Activated CD4-positive, alpha-beta T cell treated with anti-CD3 and anti-CD28 coated beads, Interleukin-10, Interleukin-2, amounts not matched to agents 100 ng/mL and 50 ng/mL, durations not matched to agents 16 hours and 8 hours (primary cell): ENCODE results near the gene UQCR10.
A peak's percentile ranks its signal among the peaks of the same experiment; 100 is the strongest.
"Not testable (repeated sequence)": the region's sequence is repeated elsewhere in the genome, so short reads cannot be mapped to it uniquely, and the experiment has no call there.

Experiments used
- DNase-seq: peaks from one replicate; pipeline ENCODE4 v3.0.0-alpha.2; 2020

UQCR10 gene

DNA sequence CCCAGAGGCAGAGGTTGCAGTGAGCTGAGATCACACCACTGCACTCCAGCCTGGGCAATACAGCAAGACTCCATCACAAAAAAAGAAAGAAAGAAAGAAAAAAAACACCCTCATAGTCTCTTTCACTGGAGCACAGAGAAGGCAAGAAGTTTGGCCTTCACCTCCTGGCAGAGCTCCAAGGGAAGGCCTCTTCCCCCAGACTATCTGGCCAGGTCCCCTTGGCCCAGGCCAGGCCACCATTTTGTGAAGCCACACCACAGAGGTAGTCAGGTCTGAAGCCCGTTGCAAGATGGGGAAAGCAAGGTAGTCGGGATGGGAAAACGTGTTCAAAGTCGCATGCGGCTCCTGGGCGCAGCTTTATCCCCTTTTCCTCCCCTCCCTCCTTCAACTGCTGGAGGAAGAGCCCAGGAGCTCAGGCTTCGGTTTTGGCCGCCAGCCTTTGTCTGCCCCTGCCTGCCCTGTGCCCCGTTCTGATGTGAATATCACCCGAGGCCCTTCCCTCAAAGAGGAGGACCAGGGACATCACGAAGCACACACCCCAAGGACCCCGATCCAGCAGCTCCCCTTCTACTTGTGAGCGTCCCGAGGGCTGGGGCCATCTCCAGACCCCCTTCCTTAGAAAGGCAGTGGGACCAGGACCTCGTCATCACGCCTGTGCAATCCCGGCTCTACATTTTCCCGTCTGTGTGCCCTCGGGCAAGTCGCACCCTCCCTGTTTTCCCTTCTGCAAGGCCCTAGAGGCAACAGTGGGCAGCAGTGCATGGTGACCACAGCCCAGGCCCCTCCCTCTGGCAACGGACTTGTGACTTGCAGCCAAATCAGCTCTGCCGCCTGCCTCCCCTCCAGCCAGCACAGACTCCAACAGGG, 29.7 kb upstream of the UQCR10 start:
- no peak for DNase-seq

DNA sequence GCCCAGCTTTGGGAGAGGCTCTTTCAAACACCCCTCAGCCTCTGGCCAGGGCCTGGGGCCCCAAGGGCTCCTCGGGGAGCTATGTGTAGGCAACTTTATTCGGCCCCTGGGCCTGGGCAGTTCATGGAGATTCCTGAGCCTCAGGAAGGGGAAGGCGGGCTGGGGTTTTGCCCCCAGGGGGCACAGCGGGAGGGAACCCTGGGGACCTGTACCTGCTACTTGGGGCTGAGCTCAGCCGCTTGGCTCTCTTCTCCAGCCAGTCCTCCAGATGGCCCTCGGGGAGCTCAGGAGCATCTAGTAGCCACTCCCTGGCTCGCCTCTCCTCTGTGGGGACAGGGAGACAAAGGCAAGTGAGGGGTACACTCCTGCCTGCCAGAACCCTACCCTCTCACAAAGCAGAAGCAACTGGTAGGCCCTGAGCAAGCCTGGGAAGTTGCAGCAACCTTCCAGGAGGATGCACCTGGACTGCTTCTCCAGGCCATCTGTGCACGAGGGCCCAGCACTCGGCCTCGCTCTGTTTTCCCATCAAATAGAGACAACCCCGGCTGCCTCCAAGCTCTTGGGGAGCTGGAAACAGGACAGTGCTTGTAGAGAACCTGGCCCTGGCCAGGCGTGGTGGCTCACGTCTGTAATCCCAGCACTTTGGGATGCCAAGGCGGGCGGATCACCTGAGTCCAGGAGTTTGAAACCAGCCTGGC, 28.9 kb upstream of the UQCR10 start:
- no peak for DNase-seq

DNA sequence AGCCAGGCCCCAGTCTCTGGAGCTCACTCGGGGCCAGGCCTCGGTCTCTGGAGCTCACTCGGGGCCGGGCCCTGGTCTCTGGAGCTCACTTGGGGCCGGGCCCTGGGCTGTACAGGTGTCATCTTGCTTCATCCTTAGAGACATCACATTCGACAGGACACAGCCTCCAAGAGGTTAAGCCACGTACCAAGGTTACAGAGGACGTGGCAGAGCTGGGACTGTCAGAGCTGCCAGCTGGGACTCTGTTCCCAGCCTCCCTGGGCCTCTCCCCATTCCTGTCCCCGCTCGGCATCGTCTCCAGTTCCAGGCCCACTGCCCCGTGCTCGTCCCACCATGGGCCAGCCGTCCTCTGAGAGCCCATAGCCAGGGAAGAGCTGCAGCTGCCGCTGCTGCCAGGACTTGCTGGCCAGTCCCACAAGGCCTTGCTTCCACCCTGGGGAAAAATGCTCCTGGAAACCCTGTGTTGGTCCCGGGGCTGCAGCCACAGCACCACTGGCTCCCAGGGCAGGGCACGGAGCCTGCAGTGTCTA, 27.8 kb upstream of the UQCR10 start:
- DNase-seq = no peak

GRCh38 chr22:29740216-29740615, 27.0 kb upstream of the UQCR10 start:
- DNase-seq = no peak

DNA sequence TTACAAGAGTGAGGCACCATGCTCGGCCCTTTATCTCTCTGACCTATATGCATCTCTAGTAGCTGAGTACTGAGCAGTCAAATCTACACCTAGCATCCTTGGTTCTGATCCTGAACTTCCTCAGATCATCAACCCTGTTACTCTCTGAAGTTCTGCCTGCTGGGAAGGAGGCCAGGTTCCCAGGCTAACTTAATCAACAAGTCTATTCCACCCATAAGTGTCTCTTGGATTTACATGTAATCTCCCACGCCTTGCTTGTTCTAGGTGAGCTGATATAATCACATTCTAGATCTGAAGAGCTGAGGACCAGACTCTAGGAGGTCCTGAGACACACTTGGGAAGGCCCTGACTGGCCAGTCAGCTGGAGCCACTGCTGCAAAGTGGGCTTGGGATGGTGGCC, 25.2 kb upstream of the UQCR10 start:
- DNase-seq = no peak

DNA sequence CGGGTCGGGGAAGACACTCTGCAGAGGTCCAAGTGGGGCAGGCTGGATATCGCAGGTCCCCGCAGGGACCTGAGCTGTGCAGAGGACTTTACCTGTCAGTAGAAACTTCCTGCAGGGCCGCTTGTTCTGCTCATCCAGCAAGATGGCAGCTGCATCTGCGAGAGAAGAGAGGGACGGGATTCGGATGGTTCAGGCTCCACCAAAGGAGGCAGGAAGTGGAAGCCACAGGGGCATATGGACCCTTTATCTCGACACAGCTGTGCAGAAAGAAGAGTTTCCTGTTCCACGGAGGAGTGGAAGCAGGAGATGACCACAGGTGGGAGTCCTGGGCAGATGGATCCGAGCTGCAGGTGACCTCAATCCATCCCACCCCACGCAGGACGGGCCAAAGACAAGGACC, 24.8 kb upstream of the UQCR10 start:
- DNase-seq = no peak

- no peak for DNase-seq
Observed at GRCh38 chr22:29744902-29745301, 22.3 kb upstream of the UQCR10 start.

- DNase-seq = no peak
Observed at GRCh38 chr22:29747832-29748231, 19.3 kb upstream of the UQCR10 start.

- DNase-seq = no peak
Observed at GRCh38 chr22:29748248-29748893, 18.8 kb upstream of the UQCR10 start.

DNA sequence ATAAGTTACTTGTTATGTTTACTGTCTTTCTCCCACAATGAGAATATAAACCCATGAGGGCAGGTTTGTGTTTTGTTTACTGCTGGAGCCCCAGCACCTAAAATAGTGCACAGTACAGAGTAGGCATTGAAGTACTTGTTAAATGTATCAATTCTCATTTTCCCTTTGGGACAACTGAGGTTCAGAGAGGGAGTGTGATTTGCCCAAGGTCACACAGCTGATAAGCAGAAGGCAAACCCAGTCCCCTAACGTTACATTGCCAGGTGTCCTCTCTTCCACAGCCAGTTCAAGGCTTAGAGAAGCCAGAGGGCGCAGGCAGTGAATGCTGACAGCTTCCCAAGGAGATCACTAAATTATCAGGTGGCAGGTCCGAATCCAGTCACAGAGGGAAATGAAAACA, 17.1 kb upstream of the UQCR10 start:
- no peak for DNase-seq

DNA sequence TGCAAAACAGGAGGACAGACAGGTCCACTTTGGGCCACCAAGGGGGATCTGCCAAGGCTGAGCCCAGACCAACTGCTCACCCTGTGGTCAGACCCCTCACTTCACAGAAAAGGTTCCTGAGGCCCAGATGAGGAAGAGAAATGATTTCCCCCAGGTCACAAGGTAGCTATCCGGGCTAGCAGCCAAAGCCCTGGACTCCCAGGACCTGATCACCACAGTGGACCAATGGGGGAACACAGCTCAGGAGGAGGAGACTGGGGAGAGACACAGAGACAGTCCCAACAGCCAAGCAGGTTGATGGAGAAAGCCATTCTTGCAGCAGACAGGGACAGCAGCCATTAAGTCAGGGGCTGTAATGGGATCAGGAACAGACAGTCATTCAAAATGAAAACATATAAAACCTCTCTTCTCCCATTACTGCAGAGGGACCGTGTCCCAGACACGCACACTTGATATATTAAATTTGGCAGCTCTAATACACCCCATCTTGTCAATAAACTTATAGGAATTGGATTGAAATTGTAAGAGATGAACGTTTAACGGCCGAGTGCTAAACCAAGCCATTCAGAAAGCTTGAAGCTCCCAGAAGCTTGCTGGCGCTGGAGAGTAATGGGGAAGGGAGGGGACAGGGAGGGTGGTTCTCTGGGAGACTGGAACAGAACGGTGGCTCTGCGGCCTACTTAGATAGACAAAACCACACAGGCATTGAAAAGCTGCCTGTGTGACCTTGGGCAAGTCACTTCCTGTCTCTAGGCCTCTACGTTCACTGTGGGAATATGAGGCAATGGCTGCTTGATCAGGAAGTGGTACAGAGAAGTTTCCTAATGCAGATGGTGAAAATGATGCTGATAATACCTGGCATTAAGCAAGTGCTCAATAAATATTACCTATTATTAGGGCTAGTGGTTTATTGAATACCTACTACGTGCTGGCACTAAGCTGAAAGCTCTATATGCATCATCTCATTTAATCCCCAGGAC, 16.3 kb upstream of the UQCR10 start:
- DNase-seq = peak; percentile 63

- no peak for DNase-seq
Observed at GRCh38 chr22:29751669-29752068, 15.5 kb upstream of the UQCR10 start.

DNA sequence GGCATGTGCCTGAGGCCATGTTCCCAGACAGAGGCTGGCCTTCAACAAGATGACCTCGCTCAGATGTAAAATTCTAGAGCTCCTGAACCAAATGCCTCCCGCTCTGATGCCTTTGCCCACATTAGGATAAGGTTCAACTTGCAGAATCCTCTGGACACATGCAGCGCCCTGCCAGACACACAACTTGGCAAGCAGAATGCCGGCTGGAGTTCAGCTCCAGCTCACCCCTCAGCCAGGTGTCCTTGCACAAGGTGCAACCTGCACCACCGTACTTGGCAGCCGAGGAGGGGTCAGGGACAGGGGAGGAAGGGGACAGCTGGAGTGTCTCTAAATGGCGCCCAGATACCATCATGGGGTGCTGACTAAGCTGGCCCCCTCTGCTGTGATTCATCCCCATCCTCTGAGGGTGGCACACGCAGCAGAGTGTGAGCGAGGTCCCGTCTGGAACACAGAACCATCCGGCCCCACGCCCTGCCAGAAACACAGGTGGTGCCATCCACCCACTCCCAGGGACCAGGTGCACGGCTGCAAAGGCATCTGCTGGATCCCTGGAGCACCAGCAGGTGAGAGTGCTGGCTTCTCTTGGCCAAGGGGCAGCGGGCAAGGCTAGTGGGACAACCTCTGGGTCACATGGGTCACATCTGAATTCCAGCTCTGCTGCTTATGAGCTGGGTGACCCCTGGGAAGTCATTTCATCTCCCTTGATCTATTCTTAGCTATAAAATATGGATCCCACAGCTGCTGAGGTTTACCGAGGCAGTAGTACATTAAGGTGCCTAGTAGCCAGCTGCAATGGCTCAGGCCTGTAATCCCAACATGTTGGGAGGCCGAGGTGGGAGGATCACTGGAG, 13.1 kb upstream of the UQCR10 start:
- no peak for DNase-seq

DNA sequence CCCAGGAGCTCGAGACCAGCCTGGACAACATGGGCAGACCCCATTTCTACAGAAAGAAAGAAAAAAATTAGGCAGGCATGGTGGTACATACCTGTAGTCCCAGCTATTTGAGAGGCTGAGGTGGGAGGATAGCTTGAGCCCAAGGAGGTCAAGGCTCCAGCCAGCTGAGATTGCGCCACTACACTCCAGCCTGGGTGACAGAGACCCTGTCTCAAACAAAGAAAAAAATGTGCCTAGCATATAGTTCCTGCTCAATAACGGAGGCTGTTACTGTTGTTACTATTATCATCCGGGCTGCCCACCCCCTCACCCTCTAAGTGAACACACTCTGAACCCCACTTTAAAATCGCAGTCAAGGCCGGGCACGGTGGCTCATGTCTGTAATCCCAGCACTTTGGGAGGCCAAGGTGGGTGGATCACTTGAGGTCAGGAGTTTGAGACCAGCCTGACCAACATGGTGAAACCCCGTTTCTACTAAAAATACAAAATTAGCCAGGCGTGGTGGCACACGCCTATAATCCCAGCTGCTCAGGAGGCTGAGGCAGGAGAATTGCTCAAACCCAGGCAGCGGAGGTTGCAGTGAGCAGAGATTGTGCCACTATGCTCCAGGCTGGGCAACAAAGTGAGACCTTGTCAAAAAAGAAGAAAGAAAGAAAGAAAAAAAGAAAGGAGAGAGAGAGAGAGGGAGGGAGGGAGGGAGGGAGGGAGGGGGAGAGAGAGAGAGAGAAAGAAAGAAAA, 12.3 kb upstream of the UQCR10 start:
- not testable (repeated sequence) for DNase-seq

GRCh38 chr22:29755889-29756288, 11.3 kb upstream of the UQCR10 start:
- DNase-seq = no peak

- no peak for DNase-seq
Observed at GRCh38 chr22:29756341-29756740, 10.8 kb upstream of the UQCR10 start.

- no peak for DNase-seq
Observed at GRCh38 chr22:29757096-29757495, 10.1 kb upstream of the UQCR10 start.

DNA sequence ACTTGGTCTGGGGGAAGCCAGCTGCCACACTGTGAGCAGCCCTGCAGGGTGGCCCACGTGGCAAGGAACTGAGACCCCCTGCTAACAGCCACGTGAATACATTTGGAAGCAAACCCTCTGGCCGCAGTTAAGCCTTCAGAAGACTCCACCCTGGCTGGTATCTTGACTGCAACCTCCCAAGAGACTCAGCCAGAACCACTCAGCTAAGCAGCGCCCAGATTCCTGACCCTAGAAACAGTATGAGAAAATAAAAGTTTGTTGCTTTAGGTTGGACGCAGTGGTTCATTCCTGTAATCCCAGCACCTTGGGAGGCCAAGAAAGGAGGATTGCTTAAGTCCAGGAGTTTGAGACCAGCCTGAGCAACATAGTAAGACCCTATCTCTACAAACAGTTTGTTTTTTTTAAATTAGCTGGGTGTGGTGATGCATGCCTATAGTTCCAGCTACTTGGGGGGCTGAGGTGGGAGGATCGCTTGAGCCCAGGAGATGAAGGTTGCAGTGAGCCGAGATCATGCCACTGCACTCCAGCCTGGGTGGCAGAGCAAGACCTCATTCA, 9.0 kb upstream of the UQCR10 start:
- DNase-seq = no peak

DNA sequence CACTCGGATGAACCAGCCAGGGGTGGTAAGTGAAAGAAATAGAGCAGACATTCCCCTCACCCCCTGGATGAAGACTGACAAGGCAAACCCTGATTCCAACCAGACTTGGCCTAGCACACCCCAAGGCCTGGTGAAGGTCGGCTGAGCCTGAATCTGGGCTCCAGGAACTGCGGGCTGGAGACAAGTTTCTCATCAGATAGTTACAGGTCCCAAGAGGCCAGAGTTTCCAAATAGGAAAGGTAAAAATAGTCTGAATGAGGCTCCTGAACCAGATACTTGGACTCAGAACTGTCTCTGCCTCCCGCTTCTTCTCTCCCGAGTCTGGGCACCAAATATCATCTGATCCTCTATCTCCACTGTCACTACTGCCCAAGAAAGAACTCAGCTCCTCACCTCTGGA, 8.2 kb upstream of the UQCR10 start:
- DNase-seq = no peak

GRCh38 chr22:29762263-29762662, 4.9 kb upstream of the UQCR10 start:
- DNase-seq = no peak
